ENCODE results near the gene E2F2. TPM values are rescaled to one million over a fixed set of nuclear protein-coding genes. Genes with fewer than 3 reads are reported as not detected.

Gene E2F2
- total RNA-seq, 1 experiment from 2014 or later, result 16.3 TPM

GRCh38 chr1:23459338-23459757 lies 71.7 kb downstream of the E2F2 start (continued):
- TF ChIP-seq SIN3A (IDR thresholded peaks at IDR 0.05; ENCODE audit: low read depth), result no peak
- no peak for TF ChIP-seq POLR2A (IDR thresholded peaks at IDR 0.05; ENCODE audit: borderline replicate concordance, extremely low read depth, insufficient read depth, insufficient read length)
- TF ChIP-seq, protein P1, sequence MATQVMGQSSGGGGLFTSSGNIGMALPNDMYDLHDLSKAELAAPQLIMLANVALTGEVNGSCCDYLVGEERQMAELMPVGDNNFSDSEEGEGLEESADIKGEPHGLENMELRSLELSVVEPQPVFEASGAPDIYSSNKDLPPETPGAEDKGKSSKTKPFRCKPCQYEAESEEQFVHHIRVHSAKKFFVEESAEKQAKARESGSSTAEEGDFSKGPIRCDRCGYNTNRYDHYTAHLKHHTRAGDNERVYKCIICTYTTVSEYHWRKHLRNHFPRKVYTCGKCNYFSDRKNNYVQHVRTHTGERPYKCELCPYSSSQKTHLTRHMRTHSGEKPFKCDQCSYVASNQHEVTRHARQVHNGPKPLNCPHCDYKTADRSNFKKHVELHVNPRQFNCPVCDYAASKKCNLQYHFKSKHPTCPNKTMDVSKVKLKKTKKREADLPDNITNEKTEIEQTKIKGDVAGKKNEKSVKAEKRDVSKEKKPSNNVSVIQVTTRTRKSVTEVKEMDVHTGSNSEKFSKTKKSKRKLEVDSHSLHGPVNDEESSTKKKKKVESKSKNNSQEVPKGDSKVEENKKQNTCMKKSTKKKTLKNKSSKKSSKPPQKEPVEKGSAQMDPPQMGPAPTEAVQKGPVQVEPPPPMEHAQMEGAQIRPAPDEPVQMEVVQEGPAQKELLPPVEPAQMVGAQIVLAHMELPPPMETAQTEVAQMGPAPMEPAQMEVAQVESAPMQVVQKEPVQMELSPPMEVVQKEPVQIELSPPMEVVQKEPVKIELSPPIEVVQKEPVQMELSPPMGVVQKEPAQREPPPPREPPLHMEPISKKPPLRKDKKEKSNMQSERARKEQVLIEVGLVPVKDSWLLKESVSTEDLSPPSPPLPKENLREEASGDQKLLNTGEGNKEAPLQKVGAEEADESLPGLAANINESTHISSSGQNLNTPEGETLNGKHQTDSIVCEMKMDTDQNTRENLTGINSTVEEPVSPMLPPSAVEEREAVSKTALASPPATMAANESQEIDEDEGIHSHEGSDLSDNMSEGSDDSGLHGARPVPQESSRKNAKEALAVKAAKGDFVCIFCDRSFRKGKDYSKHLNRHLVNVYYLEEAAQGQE (IDR thresholded peaks at IDR 0.05; ENCODE audit: low read depth), result no peak
- TF ChIP-seq ELF1 (IDR thresholded peaks at IDR 0.05; ENCODE audit: borderline replicate concordance, low read depth), result no peak
- no peak for TF ChIP-seq CBX3 (IDR thresholded peaks at IDR 0.05; ENCODE audit: low read depth)

Other genes starting within 250 kb of the E2F2 start
- 194 TPM for gene HNRNPR, start 186.9 kb downstream of the E2F2 start, total RNA-seq (2021; ENCODE audit: unreplicated experiment)
- 8.1 TPM for gene ZNF436, start 161.4 kb downstream of the E2F2 start, total RNA-seq (2021; ENCODE audit: unreplicated experiment)
- gene TCEA3, start 106.5 kb downstream of the E2F2 start, total RNA-seq (2021; ENCODE audit: unreplicated experiment), result 3.7 TPM
- 19.7 TPM for gene ASAP3, start 47.1 kb downstream of the E2F2 start, total RNA-seq (2021; ENCODE audit: unreplicated experiment)
- gene ID3, start 28.3 kb upstream of the E2F2 start, total RNA-seq (2021; ENCODE audit: unreplicated experiment), result 183 TPM
- 1,262 TPM for gene RPL11, start 160.6 kb upstream of the E2F2 start, total RNA-seq (2021; ENCODE audit: unreplicated experiment)
- gene ELOA, start 212.2 kb upstream of the E2F2 start, total RNA-seq (2021; ENCODE audit: unreplicated experiment), result 39.3 TPM
- 57.2 TPM for gene PITHD1, start 247.2 kb upstream of the E2F2 start, total RNA-seq (2021; ENCODE audit: unreplicated experiment)

All from HCT116 (cell line).